GOT3 (cell line): ENCODE measurements around the gene AMOTL2.
A peak's percentile ranks its signal among the peaks of the same experiment; 100 is the strongest.

Experiments
- DNase-seq: peaks from one replicate; lab custom pipeline; 2025; ENCODE audit warnings: mixed read lengths; lab: John Stamatoyannopoulos, UW

The AMOTL2 gene

DNA sequence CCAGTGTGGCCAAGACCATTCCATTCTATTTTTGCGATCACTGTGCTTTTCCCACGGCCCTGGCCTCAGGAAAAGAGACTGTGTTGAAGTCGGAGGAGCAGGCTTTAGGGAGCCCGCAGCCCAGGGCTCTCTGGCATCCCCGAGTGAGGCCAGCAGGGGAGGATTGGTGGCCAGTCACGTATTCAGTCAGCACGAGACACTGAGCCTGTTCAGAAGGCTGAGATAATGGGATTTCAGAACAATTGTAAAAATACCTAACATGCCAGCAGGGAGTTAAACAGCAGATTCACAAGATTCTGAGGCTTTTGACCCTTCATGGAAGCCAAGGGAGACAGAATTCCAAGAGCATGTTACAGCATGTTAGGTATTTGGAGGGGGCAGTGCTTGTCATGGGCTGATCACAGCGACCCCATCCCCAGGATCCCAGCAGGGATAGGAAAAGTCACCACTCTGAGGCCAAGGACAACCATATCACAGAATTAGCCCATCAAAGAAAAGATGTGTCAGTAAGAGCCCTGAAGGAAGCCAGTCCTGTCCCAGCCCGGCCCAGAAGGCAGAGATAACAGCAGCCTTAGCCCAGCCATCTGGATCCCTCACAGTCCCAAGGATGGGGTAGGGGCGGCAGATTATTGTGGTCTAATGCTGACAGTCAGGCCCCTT, 40.6 kb downstream of the AMOTL2 start:
- peak; percentile 46 for DNase-seq

DNA sequence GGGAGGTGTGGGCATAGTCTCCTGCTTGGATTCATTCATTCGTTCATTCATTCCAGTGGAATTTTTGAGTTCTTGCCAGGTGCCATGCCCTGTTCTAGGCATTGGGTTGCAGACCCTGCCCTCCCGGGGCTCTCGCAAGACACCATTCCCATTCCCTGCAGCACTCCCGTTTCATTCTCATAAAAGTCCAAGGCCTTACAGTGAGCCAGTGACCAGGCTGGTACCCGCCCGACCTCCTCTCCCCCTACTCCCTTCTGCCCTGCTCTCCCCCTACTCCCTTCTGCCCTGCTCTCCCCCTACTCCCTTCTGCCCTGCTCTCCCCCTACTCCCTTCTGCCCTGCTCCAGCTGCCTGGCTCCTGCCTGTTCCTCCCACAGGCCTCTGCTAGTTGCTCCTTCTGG, 41.9 kb downstream of the AMOTL2 start:
- no peak for DNase-seq

DNA sequence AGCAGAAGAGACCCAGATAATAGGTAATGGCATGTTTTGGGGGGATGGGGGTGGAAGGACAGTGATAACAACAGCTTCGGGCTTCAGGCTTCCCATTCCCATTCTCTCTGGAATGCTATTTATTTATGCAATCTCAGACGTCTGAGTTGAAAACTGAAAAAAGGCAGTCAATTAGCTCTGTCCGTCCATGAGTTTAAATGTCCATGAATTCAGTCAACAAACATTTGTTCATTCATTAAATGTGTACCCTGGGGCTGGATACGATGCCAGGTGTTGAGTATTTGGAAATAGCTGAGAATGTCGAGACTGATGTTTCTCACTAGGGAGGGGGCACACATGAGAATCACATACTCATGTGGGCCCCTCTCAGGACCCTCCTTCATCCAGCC, 42.4 kb downstream of the AMOTL2 start:
- no peak for DNase-seq

DNA sequence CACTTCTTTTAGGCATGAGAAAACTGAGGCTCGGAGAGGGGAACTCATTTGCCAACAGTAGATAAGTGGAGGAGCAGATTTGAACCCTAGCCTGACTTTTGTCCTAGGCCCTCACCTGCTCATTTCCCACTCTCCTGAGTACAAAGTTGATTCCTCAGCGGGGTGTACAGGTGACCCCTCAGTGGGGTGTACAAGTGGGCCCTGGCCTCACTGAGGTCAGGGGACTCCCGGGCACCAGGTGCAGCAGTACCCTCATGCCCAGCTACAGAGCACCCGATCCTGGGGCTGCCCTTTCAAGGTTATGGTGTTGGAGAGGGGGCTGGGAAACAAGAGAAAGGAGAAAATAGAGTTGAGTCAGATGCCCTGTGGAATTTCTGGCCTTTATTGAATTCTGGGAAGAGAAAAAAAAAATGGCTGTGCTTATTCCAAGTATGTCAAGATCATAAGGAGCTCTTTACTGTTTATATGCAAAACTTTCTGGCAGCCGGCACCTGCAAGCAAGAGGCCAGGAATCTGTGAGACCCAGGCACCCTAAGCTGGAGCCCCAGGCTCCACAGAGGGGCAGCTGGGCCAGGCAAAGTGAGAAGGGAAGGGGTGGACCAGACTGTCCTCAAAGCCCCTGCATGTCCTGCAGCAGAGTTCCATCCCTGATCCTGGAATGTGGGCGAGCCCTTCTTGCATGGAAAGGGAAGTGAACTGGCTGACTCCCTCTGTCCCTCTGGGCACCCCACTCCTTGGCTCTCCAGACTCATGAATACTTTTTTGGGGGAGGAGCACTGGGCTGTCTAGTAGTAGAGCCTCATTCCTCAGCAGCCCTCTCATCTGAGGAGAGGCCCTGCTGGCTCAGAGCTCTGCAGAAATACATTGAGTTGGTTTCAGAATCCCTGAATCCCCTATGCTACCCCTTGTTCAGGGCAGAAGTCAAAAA, 43.1 kb downstream of the AMOTL2 start:
- DNase-seq: no peak

DNA sequence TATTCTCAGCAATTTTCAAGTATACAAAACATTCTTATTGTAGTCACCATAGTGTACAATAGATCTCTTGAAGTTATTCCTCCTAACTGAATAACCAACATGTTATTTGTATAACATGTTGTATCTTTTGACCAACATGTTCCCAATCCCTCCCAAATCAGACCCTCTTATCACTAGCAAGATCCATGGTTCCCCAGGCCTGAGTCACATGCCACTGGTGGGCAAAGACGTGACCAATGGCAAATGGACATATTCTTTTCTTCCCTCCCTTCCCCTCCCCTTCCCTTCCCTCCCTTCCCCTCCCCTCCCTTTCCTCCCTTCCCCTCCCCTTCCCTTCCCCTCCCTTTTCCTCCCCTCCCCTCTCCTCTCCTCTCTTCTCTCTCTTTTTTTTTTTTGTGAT, 45.4 kb downstream of the AMOTL2 start:
- no peak for DNase-seq

DNA sequence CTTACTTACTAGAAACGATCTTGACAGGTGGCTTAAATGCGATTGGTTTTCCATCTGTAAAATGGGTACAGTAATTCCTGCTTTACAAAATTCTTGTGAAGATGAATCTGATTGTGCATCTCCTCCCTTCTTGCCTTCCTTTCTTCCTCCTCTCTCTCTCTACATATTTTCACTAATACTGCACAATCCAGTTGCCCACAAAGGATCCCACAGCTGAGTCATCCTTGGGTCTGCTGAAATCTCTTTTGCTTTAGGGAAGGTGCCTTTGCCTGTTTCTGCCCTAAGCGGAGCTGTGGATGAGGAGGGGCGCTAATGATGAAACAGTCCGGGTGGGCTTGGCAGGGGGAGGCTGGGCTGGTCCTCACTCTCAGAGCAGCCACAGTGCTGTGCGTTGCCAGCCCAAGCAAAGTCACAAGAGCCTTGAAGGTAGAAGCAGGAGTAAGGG, 46.1 kb downstream of the AMOTL2 start:
- DNase-seq: no peak

DNA sequence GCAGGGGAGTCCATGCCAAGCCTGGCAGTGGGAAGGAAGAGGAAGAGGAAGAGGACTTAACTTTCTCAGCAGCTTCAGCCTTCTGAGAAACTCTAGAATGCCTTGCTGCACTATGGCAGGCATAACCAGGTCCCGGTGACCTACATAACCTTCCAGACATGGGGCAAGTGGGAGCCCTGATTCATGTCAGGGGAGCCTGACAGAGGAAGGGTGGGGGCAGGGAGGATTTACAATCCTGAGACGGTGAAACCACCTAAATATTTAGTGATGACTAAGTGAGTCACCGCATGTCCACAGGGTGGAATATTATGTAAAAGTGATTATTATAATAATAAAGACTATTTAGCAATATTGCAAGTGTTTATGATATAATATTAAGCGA, 46.7 kb downstream of the AMOTL2 start:
- DNase-seq: no peak

DNA sequence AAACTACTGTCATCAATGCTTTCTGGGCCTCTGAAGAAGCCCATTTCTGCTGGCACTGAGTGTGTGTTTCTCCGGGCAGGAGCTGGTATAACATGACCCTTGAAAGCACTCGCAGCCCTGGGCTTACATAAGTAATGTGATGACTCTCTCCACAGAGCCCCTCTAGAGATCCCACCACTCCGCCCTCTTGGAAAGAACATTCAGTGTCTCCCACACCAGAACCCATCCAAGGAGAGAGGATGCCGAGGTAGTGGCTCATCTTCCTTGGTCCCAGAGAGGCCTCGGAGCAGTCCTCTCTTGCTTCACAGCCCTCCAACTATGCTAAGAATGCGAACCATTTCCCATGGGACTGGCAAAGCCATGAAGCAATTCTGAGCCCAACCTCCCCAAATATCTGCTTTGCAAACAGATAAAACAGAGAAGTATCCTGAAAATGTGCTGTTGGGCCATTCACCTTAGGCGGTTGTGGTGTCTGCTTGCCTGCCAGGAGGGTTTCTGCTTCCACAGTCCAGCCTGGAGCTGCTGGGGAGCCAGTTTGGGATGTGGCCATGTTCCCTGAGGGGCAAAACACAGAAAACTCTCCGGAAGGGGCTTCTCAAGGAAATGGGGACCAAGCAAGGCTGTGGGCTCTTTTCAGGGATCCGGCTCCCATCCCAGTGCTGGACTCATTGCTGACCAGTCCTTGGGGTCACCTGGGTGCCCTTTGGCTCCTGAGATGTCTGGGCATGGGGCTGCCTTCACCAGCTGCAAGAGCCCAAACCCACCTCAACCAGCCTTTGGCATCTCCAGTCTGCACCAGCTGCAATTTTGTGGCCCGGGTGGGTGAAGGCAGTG, 47.3 kb downstream of the AMOTL2 start:
- peak; percentile 80 for DNase-seq

DNA sequence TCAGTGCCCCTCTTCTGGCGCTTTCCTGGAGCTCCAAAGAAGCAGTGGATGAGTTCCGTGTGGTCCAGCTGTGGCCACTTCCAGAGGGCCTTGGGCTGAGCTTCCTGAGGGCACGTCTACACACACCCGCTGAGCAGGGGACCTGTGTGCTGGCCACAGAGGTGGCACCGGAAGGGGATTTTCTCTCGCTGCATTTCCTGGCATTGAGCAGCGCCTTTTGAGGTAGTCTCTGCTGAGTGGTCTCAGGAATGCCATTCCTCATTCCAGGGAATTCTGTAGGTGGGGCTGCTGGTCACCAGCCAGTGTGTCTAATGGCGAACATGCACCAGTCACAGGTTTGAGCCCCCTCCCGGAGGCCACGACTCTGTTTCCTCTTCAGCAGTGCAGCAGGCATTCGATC, 48.1 kb downstream of the AMOTL2 start:
- no peak for DNase-seq

DNA sequence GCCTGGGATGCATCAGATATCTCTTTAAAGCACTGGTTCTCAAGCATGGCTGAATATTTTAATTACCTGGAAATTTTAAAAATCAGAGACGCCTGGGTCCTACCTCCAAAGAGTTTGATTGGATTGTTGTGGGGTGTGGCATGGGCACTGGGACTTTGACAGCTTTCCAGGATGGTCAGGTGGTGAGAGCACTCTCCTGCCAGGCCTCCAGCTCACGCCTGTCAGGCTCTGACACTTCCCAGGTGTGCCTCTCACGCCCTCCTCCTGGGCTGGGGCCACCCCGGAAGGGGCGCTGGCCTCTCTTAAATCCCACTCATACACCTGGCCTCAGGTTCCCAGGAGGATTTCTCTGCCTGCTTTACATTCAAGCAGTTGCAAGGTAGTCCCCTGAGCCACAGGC, 48.5 kb downstream of the AMOTL2 start:
- no peak for DNase-seq

DNA sequence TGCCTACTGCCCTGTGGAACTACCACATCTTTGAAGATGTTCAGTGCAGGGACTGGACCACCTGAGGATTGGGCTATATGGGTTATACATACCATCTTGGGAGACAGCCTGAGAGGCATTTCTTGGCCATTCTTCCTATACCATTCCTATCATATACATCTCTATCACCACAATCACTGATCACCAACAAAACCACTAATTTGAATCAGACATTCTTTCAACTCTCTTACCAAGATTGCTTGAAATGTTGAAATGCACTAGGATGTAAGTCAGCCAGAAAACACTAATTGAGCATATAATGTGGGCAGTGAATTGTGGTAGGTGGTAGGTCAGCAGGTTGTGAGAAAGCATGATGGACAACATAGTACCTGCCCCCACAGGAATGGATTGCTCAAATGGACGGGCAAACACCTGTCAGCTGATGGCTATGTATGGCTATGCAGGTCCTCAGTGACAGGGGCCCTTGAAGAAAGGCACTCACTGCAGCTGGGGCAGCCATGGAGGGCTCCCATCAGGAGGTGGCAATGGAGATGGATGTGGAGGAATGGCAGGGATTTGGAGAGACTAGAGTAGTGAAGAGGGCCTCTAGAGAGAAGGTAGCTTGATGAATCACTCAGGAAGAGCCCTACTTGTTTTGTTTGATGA, 49.1 kb downstream of the AMOTL2 start:
- DNase-seq: no peak

DNA sequence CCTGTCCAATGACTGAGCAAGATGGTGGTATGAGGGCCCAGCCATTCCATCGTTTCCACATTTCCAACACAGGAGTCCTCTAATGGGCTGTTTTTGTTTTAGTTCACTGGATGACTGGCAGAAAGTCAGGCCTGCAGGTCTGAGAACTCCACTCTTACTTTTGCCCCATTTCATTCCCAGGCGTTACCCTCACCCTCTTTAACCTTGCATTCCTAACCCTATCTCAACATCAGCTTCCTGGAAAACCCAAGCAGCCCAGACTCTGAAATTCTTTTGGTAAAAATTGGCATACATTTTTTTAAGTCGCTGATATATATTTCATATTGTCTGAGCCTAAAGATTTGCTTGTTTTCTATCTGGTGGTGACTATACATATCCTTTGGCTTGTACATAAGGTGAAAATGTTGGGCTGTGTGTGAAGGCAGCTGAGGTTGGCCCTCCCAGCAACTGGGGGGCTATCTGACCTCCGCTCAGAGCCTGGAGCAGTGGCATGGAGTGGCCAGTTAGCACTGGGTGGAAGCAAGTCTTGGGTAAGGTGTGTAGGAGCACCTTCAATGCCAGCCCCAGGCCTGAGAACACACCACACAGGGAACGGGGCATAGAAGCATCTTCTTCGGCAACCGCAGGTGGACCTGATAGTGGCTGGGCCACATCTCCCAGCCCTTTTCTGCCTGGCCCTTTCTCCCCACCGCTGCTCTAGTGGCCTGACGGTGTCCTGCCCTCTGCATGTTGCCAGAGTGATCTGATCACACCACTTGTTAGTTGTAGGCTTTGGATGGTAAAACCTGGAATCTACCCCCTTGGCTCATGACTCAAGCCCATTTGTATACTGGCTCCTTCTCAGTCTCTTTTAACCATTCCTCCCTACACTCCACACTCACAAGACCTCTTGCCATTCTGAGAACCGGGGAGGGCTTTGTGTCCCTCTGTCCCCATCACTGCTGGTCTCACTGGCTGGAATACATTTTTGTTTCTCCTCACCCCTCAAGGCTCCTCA, 50.0 kb downstream of the AMOTL2 start:
- DNase-seq: no peak

DNA sequence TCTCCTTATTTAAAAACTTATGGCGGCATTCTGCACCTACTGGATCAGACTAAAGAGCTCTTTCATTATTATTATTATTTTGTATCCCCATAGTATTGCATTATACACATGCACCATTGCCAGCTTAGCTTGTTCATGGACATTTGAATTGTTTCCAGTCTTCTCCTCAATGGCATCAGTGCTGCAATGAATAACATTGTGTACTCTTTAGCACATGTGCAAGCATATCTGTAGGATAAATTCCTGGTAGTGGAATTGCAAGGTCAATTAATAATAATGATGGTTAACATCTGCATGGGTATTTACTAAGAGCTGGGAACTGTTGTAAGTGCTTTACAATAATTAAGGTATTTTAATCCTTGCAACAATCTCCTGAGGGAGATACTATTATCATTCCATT, 52.0 kb downstream of the AMOTL2 start:
- DNase-seq: no peak

DNA sequence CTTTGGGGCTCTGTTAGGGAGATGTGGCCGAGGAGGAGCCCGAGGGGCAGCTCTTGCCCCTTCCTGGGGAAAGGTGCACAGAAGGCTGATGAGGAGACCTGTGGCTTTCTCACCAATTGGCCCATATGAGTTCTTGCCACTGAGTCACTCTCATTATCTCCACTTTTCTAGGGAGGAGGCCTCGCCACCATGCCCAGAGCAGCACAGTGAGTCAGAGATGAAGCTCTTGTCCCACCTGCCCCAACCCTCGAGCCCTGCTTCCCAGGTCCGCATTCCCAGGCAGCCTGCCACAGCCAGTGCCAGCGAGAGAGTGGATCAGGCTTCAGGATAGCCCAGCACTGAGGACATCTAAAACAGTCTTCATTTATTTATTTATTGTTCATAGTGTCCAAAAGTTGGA, 53.5 kb downstream of the AMOTL2 start:
- no peak for DNase-seq

DNA sequence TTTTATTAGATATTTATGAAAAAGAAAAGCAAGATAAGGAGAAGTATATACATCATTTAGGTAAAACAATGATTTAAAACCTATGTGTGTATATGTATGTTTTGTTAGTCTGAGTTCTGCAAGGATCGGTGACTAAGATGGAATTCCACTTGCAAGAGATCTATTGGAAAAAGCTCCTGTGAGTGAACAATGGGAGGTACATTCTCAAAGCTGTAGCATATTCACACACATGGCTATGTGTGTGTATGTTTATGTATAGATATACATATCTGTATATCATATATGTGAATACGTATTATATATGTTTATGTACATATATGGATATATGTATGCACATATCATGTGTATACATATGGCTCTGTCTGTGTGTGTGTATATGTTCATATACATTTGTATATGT, 54.3 kb downstream of the AMOTL2 start:
- no peak for DNase-seq

DNA sequence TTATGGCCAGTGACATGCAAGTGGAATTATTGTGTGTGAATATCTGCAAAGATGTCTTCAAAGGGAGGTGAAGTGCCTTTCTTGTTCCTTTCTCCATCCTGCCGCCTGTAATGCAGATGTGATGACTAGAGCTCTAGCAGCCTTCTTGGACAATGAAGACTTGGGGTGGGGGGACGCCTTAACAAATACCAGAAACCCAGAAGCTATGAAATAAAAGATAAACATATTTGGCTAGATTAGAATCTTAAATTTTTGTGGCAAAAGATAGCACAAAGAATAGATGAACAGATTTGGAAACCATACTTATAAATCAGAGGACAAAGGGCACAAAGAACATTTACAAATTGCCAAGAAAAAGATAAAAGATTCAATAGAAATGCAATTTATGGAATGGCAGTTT, 56.1 kb downstream of the AMOTL2 start:
- no peak for DNase-seq

DNA sequence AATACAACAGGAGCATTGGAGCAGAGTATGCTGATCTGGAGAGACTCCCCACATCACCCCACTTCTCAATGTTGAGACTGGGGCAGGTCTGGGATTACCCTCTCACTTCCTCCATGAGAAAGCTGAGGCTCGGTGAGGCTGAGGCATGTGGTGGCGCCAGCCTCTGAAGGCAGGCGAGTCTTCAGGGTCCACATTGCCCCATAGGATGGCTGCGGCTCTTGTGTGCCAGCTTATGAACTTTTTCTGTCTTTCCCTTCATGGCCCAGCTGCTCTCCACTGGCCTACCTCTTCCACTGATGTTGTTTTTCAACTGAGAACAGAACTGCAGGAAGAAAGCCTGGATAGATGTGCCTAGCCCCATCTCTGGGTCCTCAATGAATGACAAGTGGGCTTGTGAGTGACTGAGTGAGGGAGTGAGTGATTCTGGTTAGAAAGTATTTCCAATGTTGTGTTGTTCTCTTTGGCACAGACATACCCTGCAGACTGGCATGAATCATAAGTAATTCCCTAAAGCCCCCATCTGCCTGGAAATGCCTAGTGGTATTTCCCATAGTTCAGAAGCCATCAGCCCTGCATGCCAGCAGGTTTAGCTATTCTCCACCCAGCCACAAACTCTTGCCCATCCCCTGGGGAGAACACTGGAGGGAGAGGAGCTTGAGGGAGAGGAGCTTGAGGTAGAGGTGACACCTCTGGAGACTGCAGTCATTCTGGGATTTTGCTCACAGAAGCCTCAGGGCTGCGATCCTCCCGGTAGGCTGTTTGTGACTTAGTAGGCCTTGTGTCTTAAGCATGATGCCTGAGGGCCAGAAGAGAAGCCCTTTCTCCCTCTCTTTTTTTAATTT, 56.9 kb downstream of the AMOTL2 start:
- DNase-seq: no peak

DNA sequence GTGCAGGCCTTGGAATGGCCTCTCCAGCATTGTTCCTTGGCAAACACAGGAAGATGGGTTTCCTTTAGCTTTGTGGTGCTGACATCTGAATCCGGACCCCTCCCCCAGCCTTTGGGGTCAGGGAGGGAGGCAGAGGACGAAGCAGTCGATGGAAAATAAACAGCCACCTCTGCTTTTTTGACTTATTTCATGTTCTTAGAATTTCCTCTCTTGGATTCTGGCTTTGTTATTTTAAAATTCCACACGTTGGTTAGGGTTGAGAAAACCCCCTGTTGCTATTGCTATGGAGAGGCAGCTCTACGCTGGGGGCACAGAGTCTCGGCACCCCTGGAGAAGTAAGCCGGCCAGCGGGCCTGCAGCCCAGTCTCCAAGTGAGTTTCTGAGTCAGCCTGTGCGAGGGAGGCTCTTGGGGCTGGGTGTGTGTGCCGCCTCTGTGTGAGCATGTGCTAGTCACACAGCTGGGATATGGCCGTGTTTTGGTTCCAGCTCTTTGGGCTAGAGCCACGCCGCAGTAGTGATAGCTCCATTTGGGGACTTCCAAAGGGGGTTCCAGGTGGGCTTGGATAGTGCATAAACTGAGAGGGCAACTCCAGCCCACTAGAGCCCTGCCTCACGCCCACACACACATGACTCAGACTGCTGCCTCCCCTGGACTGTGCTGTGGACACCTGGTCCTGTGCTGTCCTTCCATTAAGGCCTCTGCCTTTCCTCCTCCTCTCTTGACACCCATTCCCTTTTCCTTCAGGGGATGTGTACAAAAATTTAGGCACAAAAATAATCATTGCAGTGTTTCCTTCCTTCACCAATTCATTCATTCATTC, 58.8 kb downstream of the AMOTL2 start:
- DNase-seq: no peak
